Astrocyte of the cerebellum (primary cell): ENCODE results near the gene RAMP2.
A peak's percentile ranks its signal among the peaks of the same experiment; 100 is the strongest.

ENCODE experiments used
- DNase-seq: peaks from one replicate; pipeline ENCODE4 v3.0.0-alpha.2; 2011; ENCODE audit warnings: low read depth
- H3K4me3 ChIP-seq: 2 replicates; pipeline ENCODE4 v1.5.1; 2011; ENCODE audit warnings: mild to moderate bottlenecking, low read depth, low read length, moderate library complexity
- in situ Hi-C: cut with HindIII; loops from 2 replicates; pipeline ENCODE4 v1.10.0; 2017; ENCODE audit warnings: low sequenced_read_pairs
- TF ChIP-seq, protein P1 (sequence below): IDR thresholded peaks from 2 replicates; pipeline ENCODE4 v1.5.1; 2012; ENCODE audit warnings: low read length, low read depth, moderate library complexity, mild to moderate bottlenecking; ENCODE audit errors: missing control alignments

Gene RAMP2

DNA sequence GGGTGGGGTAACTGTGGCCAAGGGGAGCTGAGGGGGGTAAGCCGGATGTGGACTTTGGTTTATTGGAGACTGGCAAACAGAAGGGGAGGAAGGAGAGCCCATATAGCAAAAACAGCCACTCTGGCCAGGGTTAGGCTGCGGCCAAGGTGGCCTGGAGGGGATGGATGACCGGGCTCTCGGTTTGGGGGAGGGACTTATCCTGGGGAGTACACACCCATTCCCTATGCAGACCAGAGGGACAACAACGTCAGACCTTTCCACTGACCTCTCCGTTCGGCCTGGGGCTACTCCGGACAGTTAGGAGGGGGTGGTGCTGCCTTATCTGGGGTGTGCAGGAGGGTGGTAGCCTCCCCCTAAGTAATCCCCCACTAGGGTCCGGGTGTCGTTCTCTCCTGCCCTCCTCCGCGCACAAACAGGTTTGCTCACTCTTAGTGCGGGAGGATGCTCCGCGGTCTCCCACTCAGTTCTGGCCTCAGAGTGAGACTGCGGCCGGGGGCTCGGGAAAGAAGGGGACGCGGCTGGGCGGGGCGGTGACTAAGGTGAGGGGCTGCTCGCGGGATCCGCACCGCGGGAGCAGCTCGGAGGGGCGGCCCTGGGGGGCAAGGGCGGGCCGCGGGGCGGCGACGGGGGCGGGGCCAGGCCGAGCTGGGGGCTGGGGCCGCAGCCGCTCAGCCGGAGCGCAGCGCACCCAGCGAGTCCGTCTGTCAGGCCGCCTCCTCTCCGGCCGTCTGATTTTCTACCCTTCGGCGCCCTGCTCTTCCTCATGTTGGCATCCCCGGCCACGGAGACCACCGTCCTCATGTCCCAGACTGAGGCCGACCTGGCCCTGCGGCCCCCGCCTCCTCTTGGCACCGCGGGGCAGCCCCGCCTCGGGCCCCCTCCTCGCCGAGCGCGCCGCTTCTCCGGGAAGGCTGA is 19.2 kb downstream of the RAMP2 start, which contains the start of gene WNK4:
Gene WNK4, plus strand, starts transcription at position 675 of the 915 bp plus-strand sequence. Its CDS starts 89 bp downstream, at position 764.
- TF ChIP-seq, protein P1, sequence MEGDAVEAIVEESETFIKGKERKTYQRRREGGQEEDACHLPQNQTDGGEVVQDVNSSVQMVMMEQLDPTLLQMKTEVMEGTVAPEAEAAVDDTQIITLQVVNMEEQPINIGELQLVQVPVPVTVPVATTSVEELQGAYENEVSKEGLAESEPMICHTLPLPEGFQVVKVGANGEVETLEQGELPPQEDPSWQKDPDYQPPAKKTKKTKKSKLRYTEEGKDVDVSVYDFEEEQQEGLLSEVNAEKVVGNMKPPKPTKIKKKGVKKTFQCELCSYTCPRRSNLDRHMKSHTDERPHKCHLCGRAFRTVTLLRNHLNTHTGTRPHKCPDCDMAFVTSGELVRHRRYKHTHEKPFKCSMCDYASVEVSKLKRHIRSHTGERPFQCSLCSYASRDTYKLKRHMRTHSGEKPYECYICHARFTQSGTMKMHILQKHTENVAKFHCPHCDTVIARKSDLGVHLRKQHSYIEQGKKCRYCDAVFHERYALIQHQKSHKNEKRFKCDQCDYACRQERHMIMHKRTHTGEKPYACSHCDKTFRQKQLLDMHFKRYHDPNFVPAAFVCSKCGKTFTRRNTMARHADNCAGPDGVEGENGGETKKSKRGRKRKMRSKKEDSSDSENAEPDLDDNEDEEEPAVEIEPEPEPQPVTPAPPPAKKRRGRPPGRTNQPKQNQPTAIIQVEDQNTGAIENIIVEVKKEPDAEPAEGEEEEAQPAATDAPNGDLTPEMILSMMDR = no peak
- in situ Hi-C loops = no loop called here

DNA sequence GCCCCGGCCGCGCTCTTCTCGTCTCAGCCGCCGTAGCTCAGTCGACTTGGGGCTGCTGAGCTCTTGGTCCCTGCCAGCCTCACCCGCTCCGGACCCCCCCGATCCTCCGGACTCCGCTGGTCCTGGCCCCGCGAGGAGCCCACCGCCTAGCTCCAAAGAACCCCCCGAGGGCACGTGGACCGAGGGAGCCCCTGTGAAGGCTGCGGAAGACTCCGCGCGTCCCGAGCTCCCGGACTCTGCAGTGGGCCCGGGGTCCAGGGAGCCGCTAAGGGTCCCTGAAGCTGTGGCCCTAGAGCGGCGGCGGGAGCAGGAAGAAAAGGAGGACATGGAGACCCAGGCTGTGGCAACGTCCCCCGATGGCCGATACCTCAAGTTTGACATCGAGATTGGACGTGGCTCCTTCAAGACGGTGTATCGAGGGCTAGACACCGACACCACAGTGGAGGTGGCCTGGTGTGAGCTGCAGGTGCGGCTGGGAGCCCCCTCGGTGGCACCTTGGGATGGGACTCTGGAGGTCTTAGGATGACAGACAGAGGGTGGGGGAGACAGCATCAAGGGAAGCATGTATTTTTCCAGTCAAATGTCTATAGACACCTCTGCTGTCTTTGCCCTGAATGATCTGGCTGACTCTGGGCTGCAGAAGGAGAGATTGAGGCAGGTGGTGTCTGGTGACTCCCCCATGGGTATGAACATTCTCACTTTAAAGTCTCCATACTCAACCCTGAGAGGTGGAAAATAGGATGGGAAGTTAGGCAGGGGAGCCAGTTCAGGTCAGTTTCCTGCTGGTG is 20.0 kb downstream of the RAMP2 start:
- peak overlapping the region; percentile 63 for H3K4me3 ChIP-seq
- DNase-seq = no peak
- in situ Hi-C loops = no loop called here
- TF ChIP-seq, protein P1 = no peak

More for the DNA sequence above, 19.2 kb downstream of the RAMP2 start, which contains the start of gene WNK4:
- peak within 1 kb of the TSS; percentile 63 for H3K4me3 ChIP-seq
- no peak for DNase-seq

DNA sequence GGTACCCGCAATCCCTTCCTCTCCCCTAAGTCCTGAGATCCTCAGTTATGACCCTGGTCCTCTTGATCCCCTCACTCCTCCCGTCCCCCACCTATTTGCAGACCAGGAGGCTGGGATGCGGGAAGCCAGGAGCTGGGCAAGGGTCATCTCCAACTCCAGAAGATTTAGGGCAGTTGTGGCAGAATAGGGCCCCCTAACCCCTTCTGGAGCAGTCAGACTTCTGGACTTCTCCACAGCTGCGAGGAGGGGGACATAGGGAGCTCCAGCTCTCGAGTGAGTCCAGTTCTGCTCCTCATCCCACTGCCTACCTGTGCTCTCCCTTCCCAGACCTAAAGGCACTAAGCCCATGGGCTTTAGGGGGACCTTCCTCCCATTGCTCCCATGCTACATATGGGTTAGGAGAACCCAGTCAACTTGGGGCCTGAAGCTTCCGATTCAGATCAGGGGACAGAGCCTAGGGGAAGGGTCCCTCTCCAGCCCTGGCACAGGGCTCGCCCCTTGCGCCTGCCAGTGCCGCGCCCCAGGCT is 20.7 kb downstream of the RAMP2 start:
- in situ Hi-C loops = no loop called here
- peak overlapping the region; percentile 63 for H3K4me3 ChIP-seq
- no peak for DNase-seq
- TF ChIP-seq, protein P1 = no peak

DNA sequence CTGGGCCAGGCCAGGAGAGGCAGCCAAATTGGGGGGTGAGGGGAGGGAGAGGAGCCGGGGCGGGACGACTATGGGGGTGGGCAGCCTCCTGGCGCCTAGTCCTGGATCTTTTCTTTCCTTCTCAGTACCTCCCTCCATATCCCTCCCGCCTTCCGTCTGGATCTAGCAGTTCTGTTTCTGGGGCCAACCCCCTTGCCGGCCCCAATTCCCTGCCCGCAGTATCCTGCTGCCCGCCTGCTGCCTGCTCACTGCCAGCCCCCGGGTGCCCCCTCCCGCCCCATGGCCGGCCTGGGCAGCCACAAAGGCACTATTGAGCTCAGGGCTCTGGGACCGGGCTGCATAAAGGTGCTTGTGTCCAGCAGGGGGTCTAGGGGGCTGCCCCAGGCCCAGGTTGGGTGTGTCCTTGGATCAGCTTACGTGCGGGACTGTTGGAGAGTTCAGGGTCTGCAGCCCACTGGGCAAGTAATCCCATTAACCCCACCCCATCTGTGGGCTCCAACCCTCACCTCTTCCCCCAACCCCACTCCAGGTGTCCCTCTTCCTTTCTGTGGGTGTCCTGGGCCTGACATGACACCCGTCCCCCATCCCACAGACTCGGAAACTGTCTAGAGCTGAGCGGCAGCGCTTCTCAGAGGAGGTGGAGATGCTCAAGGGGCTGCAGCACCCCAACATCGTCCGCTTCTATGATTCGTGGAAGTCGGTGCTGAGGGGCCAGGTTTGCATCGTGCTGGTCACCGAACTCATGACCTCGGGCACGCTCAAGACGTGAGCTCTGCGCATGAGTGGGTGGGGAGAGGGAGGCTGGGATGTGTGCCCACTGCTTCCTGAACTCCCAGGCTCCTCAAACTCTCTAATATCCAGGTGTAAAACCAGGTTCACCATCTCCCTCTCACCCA is 21.4 kb downstream of the RAMP2 start:
- DNase-seq = no peak
- TF ChIP-seq, protein P1 = no peak
- H3K4me3 ChIP-seq = peak overlapping the region; percentile 63
- in situ Hi-C loops = no loop called here

DNA sequence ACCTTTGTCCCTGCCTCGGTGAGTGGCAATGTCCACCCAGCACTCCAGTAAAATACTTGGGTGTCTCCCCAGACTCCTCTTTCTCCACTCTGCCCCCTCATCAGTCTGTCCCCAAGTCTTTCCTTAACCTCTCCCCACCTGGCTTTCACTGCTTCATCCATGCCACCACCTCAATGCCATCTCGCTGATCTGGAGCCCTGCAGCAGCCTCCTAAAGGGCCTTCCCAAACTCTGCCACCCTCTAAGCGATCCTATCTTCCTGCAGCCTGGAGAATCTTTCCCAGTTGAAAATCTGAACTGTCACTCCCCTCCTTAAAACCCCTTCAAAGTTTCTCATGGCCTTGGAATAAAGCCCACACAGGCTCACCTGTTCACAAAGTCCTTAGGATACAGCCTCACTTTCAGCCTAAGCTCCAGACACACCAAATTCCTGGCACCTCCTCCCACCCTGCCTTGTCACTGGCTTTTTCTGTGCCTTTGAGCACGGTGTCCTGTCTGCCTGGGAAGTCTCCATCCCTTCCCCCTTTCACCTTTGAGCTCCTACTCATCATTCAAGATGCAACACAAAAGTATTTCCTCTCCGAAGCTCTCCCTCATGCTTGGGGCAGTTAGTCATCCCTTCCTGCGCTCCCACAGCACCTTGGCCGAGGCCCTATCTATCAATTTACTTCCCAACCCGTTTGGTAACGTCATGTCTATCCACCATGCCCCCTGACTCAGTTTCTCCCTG is 22.2 kb downstream of the RAMP2 start:
- in situ Hi-C loops = no loop called here
- no peak for DNase-seq
- TF ChIP-seq, protein P1 = no peak
- H3K4me3 ChIP-seq = peak overlapping the region; percentile 63
